HEK293 (cell line): ENCODE data around the gene CDH12.

Experiments used
- CTCF ChIA-PET: fragments of 350-600 bp; formaldehyde crosslinking; extraction: SDS; loops from one replicate; lab custom pipeline; 2021; ENCODE audit warnings: antibody characterized with exemption; lab: Yijun Ruan, JAX
- POLR2A ChIA-PET: fragments of 300-600 bp; formaldehyde crosslinking; extraction: SDS; loops from one replicate; lab custom pipeline; 2020; ENCODE audit warnings: antibody characterized with exemption, inconsistent platforms; lab: Yijun Ruan, JAX
- H3K27ac ChIP-seq: fragments of 200-500 bp; sonication (Bioruptor generic); 2 replicates; pipeline ENCODE4 v1.5.1; 2014; ENCODE audit warnings: low read depth, low read length, control low read depth, inconsistent platforms; ENCODE audit errors: extremely low read depth
- H3K36me3 ChIP-seq, 2 experiments: fragments of 200-500 bp in 1 of 2; sonication (Bioruptor generic) in 1 of 2; 1 replicate in 1 of 2; 2 replicates in 1 of 2; pipeline ENCODE4 v1.5.1; 2014 to 2017; ENCODE audit warnings: inconsistent platforms in 2 of 2, low read length in 2 of 2; ENCODE audit not compliant: control insufficient read depth in 2 of 2, insufficient read depth in 1 of 2
- H3K4me1 ChIP-seq: fragments of 200-500 bp; sonication (Bioruptor generic); 2 replicates; pipeline ENCODE4 v1.5.1; 2014; ENCODE audit warnings: mild to moderate bottlenecking, low read length, inconsistent platforms; ENCODE audit not compliant: control insufficient read depth, insufficient read depth
- H3K4me3 ChIP-seq: 2 replicates; pipeline ENCODE4 v1.5.1; 2011; ENCODE audit warnings: low read depth, mild to moderate bottlenecking, control low read depth, low read length, moderate library complexity
- H3K9me3 ChIP-seq: fragments of 200-500 bp; sonication (Bioruptor generic); 2 replicates; pipeline ENCODE4 v1.5.1; 2014; ENCODE audit warnings: low read depth, low read length, inconsistent platforms; ENCODE audit not compliant: control insufficient read depth, insufficient read depth
- ELK4 ChIP-seq: IDR thresholded peaks from 2 replicates; pipeline ENCODE4 v1.6.1; 2011; ENCODE audit warnings: mild to moderate bottlenecking, low read depth, low read length, borderline replicate concordance
- IKZF3 ChIP-seq: fragments of 450-650 bp; IDR thresholded peaks from 2 replicates; pipeline ENCODE4 v1.5.0; 2018; ENCODE audit warnings: missing biosample characterization, mild to moderate bottlenecking, missing genetic modification characterization, moderate library complexity
- MZF1 ChIP-seq: fragments of 450-650 bp; formaldehyde crosslinking; IDR thresholded peaks from 2 replicates; pipeline ENCODE4 v1.5.1; 2017; ENCODE audit warnings: missing biosample characterization, missing genetic modification characterization, borderline replicate concordance
- PATZ1 ChIP-seq: fragments of 450-650 bp; formaldehyde crosslinking; IDR thresholded peaks from 2 replicates; pipeline ENCODE4 v1.5.1; 2016; ENCODE audit warnings: missing biosample characterization, missing genetic modification characterization
- PRDM10 ChIP-seq: fragments of 450-650 bp; formaldehyde crosslinking; IDR thresholded peaks from 2 replicates; pipeline ENCODE4 v1.5.1; 2016; ENCODE audit warnings: missing biosample characterization, missing genetic modification characterization
- REPIN1 ChIP-seq: fragments of 450-650 bp; formaldehyde crosslinking; IDR thresholded peaks from 2 replicates; pipeline ENCODE4 v1.5.1; 2017; ENCODE audit warnings: missing biosample characterization, missing genetic modification characterization, low read depth
- SCRT1 ChIP-seq: fragments of 450-650 bp; formaldehyde crosslinking; IDR thresholded peaks from 2 replicates; pipeline ENCODE4 v1.5.1; 2016; ENCODE audit warnings: missing biosample characterization, missing genetic modification characterization, borderline replicate concordance
- WT1 ChIP-seq: fragments of 450-650 bp; formaldehyde crosslinking; IDR thresholded peaks from 2 replicates; pipeline ENCODE4 v1.5.1; 2016; ENCODE audit warnings: missing biosample characterization, missing genetic modification characterization
- ZNF223 ChIP-seq: fragments of 450-650 bp; formaldehyde crosslinking; IDR thresholded peaks from 2 replicates; pipeline ENCODE4 v1.5.1; 2016; ENCODE audit warnings: missing biosample characterization, missing genetic modification characterization
- ZNF23 ChIP-seq: fragments of 450-650 bp; formaldehyde crosslinking; IDR thresholded peaks from 2 replicates; pipeline ENCODE4 v1.5.1; 2016; ENCODE audit warnings: missing biosample characterization, missing genetic modification characterization, borderline replicate concordance
- ZNF24 ChIP-seq: fragments of 450-650 bp; formaldehyde crosslinking; IDR thresholded peaks from 2 replicates; pipeline ENCODE4 v1.5.1; 2016; ENCODE audit warnings: missing biosample characterization, missing genetic modification characterization
- ZNF280C ChIP-seq: fragments of 450-650 bp; formaldehyde crosslinking; IDR thresholded peaks from 2 replicates; pipeline ENCODE4 v1.5.1; 2016; ENCODE audit warnings: missing biosample characterization, missing genetic modification characterization
- ZNF335 ChIP-seq: fragments of 450-650 bp; formaldehyde crosslinking; conservative IDR thresholded peaks from 2 replicates; pipeline ENCODE4 v1.5.1; 2016; ENCODE audit warnings: missing biosample characterization, missing genetic modification characterization
- ZNF404 ChIP-seq: fragments of 450-650 bp; formaldehyde crosslinking; IDR thresholded peaks from 2 replicates; pipeline ENCODE4 v1.5.1; 2017; ENCODE audit warnings: missing biosample characterization, missing genetic modification characterization
- ZNF48 ChIP-seq: fragments of 450-650 bp; formaldehyde crosslinking; IDR thresholded peaks from 2 replicates; pipeline ENCODE4 v1.5.1; 2016; ENCODE audit warnings: missing biosample characterization, missing genetic modification characterization
- ZNF623 ChIP-seq: fragments of 450-650 bp; formaldehyde crosslinking; IDR thresholded peaks from 2 replicates; pipeline ENCODE4 v1.5.1; 2016; ENCODE audit warnings: missing biosample characterization, missing genetic modification characterization
- ZNF639 ChIP-seq: fragments of 450-650 bp; formaldehyde crosslinking; IDR thresholded peaks from 2 replicates; pipeline ENCODE4 v1.5.1; 2016; ENCODE audit warnings: missing biosample characterization, missing genetic modification characterization
- ZNF704 ChIP-seq: fragments of 450-650 bp; formaldehyde crosslinking; IDR thresholded peaks from 2 replicates; pipeline ENCODE4 v1.5.1; 2016; ENCODE audit warnings: missing biosample characterization, missing genetic modification characterization
- ZNF837 ChIP-seq: fragments of 450-650 bp; formaldehyde crosslinking; IDR thresholded peaks from 2 replicates; pipeline ENCODE4 v1.5.1; 2016; ENCODE audit warnings: missing biosample characterization, missing genetic modification characterization

The CDH12 gene

GRCh38 chr5:22708770-22709328 lies 144.3 kb downstream of the CDH12 start:
- H3K36me3 ChIP-seq, result no peaks in the 10 kb centered on the region
- no peak for TF ChIP-seq SCRT1 (tag by site-specific recombination)
- no peak for TF ChIP-seq ELK4
- TF ChIP-seq ZNF704 (tag by site-specific recombination), result no peak
- no peak for TF ChIP-seq ZNF335
- TF ChIP-seq ZNF24 (tag by site-specific recombination), result no peak
- no peak for TF ChIP-seq ZNF623 (tag by site-specific recombination)
- no peak for TF ChIP-seq ZNF280C (tag by site-specific recombination)
- no peak for TF ChIP-seq PRDM10 (tag by site-specific recombination)
- TF ChIP-seq ZNF837 (tag by site-specific recombination), result no peak
- TF ChIP-seq ZNF48 (tag by site-specific recombination), result no peak
- no peak for TF ChIP-seq IKZF3 (tag by site-specific recombination)
- no peak for TF ChIP-seq ZNF223 (tag by site-specific recombination)
- TF ChIP-seq MZF1 (tag by site-specific recombination), result no peak
- no peak for TF ChIP-seq PATZ1 (tag by site-specific recombination)
- TF ChIP-seq ZNF404 (tag by site-specific recombination), result no peak
- no peak for TF ChIP-seq WT1
- TF ChIP-seq REPIN1 (tag by site-specific recombination), result no peak
- TF ChIP-seq ZNF23, result no peak
- no peak for TF ChIP-seq ZNF639 (tag by site-specific recombination)
- CTCF ChIA-PET, result interaction anchor here (0.6 kb wide), 1 partner anchor 23 kb away, joined by 5 read pairs; no protein-coding TSS in a partner anchor

More at GRCh38 chr5:22708770-22709328, 144.3 kb downstream of the CDH12 start:
- Histone ChIP-seq H3K9me3 (no peaks in the 10 kb centered on the region), H3K4me3 (no peak overlapping the region), H3K27ac (no peak overlapping the region), H3K4me1 (no peaks in the 10 kb centered on the region)
- POLR2A ChIA-PET, result no interaction called here
